ENCODE results near the gene CWC15.

Gene CWC15

DNA sequence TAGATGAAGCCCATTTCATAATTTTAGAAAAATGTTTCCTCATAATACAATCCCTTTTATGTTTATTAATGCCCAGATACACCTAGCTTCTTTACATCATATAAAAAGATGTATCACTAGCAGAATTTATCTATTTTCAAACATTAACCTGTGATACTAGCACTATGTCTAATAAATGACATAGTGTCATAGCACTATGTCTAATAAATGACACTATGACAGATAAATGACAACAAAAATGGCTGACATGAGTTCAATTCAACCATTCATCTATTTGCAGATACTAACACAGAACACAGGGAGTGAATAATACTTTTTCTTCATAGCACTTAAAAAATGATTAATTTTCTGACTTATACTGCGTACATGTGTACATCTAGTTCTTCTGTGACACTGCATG is 32.3 kb upstream of the CWC15 start:
- Histone ChIP-seq H3K9me3 (ENCODE audit: control insufficient read depth, insufficient read depth, low read depth, low read length) (no peaks in the 10 kb centered on the region), H3K4me1 (ENCODE audit: control insufficient read depth, insufficient read depth, low read length) (no peaks in the 10 kb centered on the region), H3K27ac (ENCODE audit: extremely low read depth, low read depth, low read length) (no peak overlapping the region), H3K4me3 (ENCODE audit: low read depth, low read length) (no peak overlapping the region), H3K36me3 (ENCODE audit: control insufficient read depth in 2 of 2, insufficient read depth in 1 of 2, low read length in 2 of 2) (no peaks in the 10 kb centered on the region)
- CTCF ChIA-PET: no interaction called here
- POLR2A ChIA-PET: no interaction called here
- TF ChIP-seq ZBTB49 (tag by site-specific recombination; IDR thresholded peaks at IDR 0.05; ENCODE audit: low read depth) (no peak), OSR2 (tag by site-specific recombination; IDR thresholded peaks at IDR 0.05) (no peak), ZNF335 (tag by site-specific recombination; conservative IDR thresholded peaks at IDR 0.05) (no peak), ZNF501 (tag by site-specific recombination; IDR thresholded peaks at IDR 0.05) (no peak), ZNF37A (tag by site-specific recombination; IDR thresholded peaks at IDR 0.05) (no peak), ZNF514 (tag by site-specific recombination; IDR thresholded peaks at IDR 0.05) (no peak), ZNF677 (tag by site-specific recombination; IDR thresholded peaks at IDR 0.05) (no peak), ZEB2 (tag by site-specific recombination; IDR thresholded peaks at IDR 0.05) (no peak), ZNF155 (tag by site-specific recombination; IDR thresholded peaks at IDR 0.05) (no peak), YY2 (tag by site-specific recombination; IDR thresholded peaks at IDR 0.05) (no peak), ZNF558 (tag by site-specific recombination; IDR thresholded peaks at IDR 0.05) (no peak), KLF9 (tag by site-specific recombination; IDR thresholded peaks at IDR 0.05; ENCODE audit: low read depth) (no peak), TSHZ1 (tag by site-specific recombination; IDR thresholded peaks at IDR 0.05; ENCODE audit: borderline replicate concordance) (no peak)
- TF ChIP-seq, protein P1, sequence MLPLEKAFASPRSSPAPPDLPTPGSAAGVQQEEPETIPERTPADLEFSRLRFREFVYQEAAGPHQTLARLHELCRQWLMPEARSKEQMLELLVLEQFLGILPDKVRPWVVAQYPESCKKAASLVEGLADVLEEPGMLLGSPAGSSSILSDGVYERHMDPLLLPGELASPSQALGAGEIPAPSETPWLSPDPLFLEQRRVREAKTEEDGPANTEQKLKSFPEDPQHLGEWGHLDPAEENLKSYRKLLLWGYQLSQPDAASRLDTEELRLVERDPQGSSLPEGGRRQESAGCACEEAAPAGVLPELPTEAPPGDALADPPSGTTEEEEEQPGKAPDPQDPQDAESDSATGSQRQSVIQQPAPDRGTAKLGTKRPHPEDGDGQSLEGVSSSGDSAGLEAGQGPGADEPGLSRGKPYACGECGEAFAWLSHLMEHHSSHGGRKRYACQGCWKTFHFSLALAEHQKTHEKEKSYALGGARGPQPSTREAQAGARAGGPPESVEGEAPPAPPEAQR (tag by site-specific recombination; IDR thresholded peaks at IDR 0.05): no peak

- CTCF ChIA-PET: no interaction called here
- Histone ChIP-seq H3K27ac (ENCODE audit: extremely low read depth, low read depth, low read length) (no peak overlapping the region), H3K4me1 (ENCODE audit: control insufficient read depth, insufficient read depth, low read length) (no peaks in the 10 kb centered on the region), H3K4me3 (ENCODE audit: low read depth, low read length) (no peak overlapping the region), H3K36me3 (ENCODE audit: control insufficient read depth in 2 of 2, insufficient read depth in 1 of 2, low read length in 2 of 2) (peaks cover 0 to 4% of the 10 kb centered on the region in 2 experiments; a peak in 1 of 3 replicates), H3K9me3 (ENCODE audit: control insufficient read depth, insufficient read depth, low read depth, low read length) (no peaks in the 10 kb centered on the region)
- POLR2A ChIA-PET: no interaction called here
- TF ChIP-seq ZNF433 (tag by site-specific recombination; IDR thresholded peaks at IDR 0.05; ENCODE audit: low read depth) (no peak), ZNF114 (tag by site-specific recombination; IDR thresholded peaks at IDR 0.05) (no peak), ZNF121 (tag by site-specific recombination; IDR thresholded peaks at IDR 0.05) (no peak), ZEB2 (tag by site-specific recombination; IDR thresholded peaks at IDR 0.05) (no peak), ZNF624 (tag by site-specific recombination; IDR thresholded peaks at IDR 0.05) (no peak), PRDM1 (tag by site-specific recombination; IDR thresholded peaks at IDR 0.05) (no peak), ZNF830 (tag by site-specific recombination; IDR thresholded peaks at IDR 0.05; ENCODE audit: low read depth) (no peak), ZNF138 (tag by site-specific recombination; IDR thresholded peaks at IDR 0.05; ENCODE audit: borderline replicate concordance) (no peak), ZNF629 (tag by site-specific recombination; IDR thresholded peaks at IDR 0.05) (no peak), ZNF571 (tag by site-specific recombination; IDR thresholded peaks at IDR 0.05) (no peak), KLF10 (tag by site-specific recombination; IDR thresholded peaks at IDR 0.05) (no peak), ZNF211 (tag by site-specific recombination; IDR thresholded peaks at IDR 0.05; ENCODE audit: low read depth) (no peak), ZNF777 (tag by site-specific recombination; IDR thresholded peaks at IDR 0.05; ENCODE audit: borderline replicate concordance) (no peak)
- TF ChIP-seq, protein P2, sequence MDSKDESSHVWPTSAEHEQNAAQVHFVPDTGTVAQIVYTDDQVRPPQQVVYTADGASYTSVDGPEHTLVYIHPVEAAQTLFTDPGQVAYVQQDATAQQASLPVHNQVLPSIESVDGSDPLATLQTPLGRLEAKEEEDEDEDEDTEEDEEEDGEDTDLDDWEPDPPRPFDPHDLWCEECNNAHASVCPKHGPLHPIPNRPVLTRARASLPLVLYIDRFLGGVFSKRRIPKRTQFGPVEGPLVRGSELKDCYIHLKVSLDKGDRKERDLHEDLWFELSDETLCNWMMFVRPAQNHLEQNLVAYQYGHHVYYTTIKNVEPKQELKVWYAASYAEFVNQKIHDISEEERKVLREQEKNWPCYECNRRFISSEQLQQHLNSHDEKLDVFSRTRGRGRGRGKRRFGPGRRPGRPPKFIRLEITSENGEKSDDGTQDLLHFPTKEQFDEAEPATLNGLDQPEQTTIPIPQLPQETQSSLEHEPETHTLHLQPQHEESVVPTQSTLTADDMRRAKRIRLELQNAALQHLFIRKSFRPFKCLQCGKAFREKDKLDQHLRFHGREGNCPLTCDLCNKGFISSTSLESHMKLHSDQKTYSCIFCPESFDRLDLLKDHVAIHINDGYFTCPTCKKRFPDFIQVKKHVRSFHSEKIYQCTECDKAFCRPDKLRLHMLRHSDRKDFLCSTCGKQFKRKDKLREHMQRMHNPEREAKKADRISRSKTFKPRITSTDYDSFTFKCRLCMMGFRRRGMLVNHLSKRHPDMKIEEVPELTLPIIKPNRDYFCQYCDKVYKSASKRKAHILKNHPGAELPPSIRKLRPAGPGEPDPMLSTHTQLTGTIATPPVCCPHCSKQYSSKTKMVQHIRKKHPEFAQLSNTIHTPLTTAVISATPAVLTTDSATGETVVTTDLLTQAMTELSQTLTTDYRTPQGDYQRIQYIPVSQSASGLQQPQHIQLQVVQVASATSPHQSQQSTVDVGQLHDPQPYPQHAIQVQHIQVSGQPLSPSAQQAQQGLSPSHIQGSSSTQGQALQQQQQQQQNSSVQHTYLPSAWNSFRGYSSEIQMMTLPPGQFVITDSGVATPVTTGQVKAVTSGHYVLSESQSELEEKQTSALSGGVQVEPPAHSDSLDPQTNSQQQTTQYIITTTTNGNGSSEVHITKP (tag by site-specific recombination; IDR thresholded peaks at IDR 0.05): no peak
Observed at GRCh38 chr11:95003716-95004115, 30.4 kb upstream of the CWC15 start.

Data from HEK293 (cell line).